GM21447 (cell line): Measurements from ENCODE around the gene PSAT1.

Experiments used
- ATAC-seq: cut with Tn5 transposase; IDR thresholded peaks from one replicate; pipeline ENCODE4 v1.9.1; 2021; ENCODE audit not compliant: unreplicated experiment

The PSAT1 gene

GRCh38 chr9:78292026-78292425 lies 4.9 kb upstream of the PSAT1 start:
- no peak for ATAC-seq

GRCh38 chr9:78292716-78293497 lies 4.0 kb upstream of the PSAT1 start:
- ATAC-seq = no peak

GRCh38 chr9:78294290-78295176 lies 2.4 kb upstream of the PSAT1 start:
- ATAC-seq = no peak

DNA sequence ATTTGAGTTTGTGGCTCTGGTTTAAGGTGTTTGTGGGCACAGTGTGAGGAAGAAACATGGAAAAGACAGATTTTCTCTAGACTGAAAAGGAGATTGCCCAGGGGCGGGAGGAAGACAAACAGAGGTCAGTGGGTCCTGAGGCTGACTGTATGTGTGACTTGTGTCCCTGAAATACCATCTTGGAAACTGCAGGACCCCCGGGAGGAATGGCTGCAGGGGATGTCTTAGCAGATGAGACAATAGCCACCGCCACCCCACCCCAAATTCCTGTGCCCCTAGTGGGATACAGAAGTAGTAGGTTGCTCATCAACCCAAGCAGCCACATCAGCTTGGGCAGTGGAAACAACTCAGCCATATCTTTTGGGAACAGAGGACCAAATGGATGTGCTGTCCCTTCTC lies 1.7 kb upstream of the PSAT1 start:
- ATAC-seq = no peak

- ATAC-seq = no peak
Observed at GRCh38 chr9:78295731-78296130, 1.2 kb upstream of the PSAT1 start.

DNA sequence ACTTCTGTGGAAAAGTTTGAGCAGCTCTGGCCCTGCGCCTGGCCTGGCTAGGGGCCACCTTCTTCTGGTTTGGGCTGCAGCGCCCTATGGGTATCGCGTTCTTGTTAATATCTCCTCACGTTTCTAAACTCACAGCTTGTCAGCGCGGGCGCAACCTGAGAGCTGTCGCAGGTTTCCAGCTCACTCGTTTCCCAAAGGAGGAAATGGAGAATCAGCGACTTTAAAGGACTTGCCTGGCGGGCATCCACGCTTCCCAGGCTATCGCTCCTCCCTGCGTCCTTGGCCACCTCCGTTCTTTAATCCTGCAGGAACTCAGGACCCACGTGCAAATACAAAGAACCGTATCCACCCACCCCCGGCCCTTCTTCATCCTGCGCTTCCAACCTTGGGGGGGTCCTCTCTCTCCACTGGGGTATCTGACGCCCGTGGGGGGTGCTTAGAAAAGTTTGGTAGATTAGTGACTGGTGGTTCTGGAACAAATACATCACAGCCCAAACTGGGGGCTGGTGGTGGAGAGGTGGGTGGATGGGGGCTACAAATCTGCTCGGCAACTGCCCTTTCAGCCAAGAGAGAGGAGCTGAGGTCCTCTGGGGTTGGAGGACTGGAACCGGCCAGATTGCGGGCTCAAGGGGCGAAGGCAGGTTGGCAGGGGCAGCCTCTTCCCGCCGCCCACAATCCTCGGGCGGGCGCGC lies 578 bp upstream of the PSAT1 start:
- no peak for ATAC-seq

- ATAC-seq = peak; percentile 58
Observed at GRCh38 chr9:78297672-78297961, 692 bp downstream of the PSAT1 start.

GRCh38 chr9:78298046-78298765 lies 1.3 kb downstream of the PSAT1 start:
- ATAC-seq = no peak

DNA sequence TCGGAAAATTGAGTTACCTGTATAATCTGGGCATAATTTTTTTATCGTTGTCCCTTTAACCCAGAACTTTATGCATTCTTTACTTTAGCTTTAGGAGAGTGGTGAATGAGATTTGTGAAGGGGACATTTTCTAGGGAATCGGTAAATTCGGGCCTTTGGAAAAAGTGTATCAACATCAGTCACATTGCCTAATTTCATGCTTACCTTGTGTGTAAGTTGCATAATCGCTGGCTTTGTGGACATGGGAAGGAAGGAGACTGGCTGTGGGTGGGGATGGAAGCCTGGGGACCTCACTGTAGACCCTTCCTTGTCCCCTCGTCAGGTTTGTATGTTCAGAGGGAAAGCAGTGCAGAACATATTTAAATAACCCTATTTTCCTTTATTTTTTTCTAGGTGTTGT lies 3.3 kb downstream of the PSAT1 start:
- no peak for ATAC-seq

DNA sequence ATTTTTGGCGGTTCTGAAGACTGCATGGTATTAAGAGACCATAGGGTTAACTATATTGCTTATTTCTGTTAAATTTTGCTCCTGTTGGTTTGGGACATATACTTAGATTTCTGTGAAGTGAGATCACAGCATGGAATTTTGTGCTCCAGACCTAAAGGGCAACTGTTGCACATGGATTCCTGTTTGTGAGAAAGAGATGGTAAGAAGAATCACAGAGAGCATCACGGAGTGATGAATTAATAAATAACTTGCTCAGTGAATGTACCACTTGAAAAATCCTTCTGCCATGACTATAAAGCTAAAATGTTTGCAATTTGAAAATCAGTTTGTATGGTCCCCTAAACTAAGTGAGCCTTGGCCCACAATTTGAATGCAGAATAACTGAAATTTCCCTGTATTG lies 4.5 kb downstream of the PSAT1 start:
- ATAC-seq = no peak

- no peak for ATAC-seq
Observed at GRCh38 chr9:78303377-78304062, 6.6 kb downstream of the PSAT1 start.

DNA sequence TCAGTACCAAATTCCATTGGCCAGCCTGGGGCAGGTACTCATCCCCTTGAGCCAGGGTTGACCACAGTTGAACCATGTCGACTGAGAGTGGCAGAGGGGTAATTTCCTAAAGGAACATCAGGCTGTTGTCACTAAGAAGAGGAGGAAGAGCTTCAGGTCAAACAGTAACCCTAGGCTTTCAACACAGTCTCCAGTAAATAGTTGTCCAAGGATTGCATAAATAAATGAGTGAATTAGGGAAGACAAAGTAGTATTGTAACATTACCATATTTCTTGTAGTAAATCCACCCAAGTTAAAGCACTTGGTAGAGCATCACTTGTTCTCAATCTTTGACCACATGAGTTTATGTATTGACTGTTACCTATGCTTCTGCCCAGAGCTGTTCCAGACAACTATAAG lies 7.4 kb downstream of the PSAT1 start:
- no peak for ATAC-seq

DNA sequence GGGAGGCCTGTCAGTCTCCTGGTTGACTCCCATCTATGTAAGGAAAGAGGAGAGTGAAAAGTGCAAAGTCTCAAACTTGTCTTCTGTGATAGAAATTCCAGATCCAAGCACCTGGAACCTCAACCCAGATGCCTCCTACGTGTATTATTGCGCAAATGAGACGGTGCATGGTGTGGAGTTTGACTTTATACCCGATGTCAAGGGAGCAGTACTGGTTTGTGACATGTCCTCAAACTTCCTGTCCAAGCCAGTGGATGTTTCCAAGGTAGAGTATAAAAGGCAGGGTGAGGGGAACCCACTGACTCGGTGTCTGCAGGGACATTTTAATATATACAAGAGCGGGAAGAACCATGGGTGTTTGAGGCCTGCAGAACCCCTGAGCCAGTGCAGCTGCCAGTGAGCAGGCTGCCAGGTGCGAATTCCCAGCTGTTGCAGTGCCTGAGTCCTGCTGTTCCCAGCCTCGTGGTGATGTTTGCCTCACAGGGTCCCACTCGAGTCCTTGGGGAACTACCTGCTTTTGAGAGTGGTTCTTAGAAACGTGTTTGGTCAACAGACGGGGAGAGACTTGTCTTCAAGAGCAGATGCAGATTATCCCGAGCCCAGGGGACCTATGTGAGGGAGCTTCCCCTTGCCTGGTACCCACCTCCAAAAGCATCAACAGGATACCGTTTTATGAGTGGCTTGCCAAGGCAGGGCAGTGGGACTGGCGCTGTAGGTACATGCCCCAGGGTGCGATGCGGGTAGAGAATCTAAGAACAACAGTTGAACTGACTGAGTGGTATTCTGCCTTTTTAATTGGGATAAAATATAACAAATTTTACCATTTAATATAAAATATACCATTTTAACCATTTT lies 9.5 kb downstream of the PSAT1 start:
- no peak for ATAC-seq

- no peak for ATAC-seq
Observed at GRCh38 chr9:78307360-78307759, 10.4 kb downstream of the PSAT1 start.

- ATAC-seq = no peak
Observed at GRCh38 chr9:78309066-78309465, 12.1 kb downstream of the PSAT1 start.

DNA sequence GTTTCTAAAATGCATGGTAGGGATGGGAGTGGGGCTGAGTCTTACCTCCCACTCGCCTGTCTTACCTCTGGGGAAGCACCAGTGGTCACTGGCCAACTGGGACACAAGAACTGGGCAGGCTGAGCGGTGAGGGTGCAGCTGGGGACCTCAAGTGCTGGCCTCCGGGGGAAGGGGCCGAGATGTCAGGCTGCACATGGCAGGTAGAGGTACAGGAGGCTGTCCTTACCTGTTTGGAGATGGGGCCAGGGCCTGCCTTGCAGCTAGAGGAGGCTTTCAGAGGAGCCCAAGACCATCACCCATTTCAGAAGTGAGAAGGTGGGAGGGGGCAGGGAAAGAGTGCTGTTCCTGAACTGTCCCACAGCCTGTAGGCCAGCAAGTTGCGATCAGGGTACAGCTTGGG lies 14.2 kb downstream of the PSAT1 start:
- no peak for ATAC-seq

DNA sequence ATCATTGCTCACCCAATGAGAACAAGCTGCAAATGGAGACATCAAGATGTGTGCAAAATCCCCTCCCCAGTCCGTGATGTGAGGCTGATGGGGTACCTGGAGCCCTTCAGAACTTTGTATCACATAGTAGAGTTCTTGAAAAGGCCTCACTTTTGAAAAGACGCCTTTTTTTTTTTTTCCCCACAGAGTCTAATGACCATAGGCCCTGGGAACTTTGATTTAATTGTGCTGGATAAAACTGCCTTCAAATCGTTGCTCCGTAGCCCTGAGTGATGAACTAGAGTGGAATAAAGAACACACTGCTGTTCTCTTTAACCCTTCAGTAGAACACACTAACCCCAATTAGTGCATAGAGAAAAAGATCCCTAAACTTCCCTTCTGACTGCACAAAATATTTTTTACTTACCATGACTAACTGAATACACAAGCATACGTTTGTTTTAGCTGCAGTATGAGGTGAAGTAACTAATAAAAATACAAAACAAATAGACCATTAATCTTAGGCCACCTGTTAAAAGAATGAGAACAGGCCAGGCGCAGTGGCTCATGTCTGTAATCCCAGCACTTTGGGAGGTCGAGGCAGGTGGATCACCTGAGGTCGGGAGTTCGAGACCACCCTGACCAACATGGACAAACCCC lies 15.1 kb downstream of the PSAT1 start:
- no peak for ATAC-seq

GRCh38 chr9:78314550-78314949 lies 17.6 kb downstream of the PSAT1 start:
- no peak for ATAC-seq
